Measurements from ENCODE around the gene ATP12A.

Gene ATP12A

DNA sequence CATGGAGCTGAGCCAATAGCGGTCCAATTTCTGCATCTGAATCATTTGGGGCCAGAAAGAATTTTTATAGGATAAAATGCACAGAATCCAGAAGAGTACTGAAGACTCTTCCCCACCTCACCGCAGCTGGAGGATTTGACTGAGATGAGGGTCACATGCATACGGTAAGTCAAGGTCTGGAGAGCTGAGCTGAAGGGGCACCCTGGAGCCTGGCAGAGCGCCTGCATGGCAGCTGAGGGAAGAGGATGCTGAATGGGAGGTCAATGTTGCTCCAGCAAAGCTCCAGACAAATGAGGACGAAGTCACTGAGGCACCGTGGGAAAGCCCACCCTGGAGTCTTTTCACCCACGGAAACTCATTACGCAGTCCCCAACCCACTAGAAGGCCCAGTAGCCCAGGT lies 43.4 kb upstream of the ATP12A start:
- H3K27ac ChIP-seq = no peak overlapping the region
- no peak overlapping the region for H3K9ac ChIP-seq
- H3K79me2 ChIP-seq (ENCODE audit: insufficient read depth, low read depth) = no peaks in the 10 kb centered on the region
- no peak for TF ChIP-seq CTCF (conservative IDR thresholded peaks at IDR 0.05; ENCODE audit: low read depth, low read length)
- no peaks in the 10 kb centered on the region for H3K27me3 ChIP-seq (ENCODE audit: insufficient read depth, low read depth)
- H3K36me3 ChIP-seq (ENCODE audit: insufficient read depth) = no peaks in the 10 kb centered on the region
- H3K4me1 ChIP-seq (ENCODE audit: low read depth, poor library complexity, severe bottlenecking) = no peaks in the 10 kb centered on the region
- H3K4me3 ChIP-seq (IDR thresholded peaks at IDR 0.05; ENCODE audit: insufficient read depth, low read depth, low read length) = no peak overlapping the region
- no peaks in the 10 kb centered on the region for H4K20me1 ChIP-seq (ENCODE audit: insufficient read depth)
- no peak overlapping the region for H3K4me2 ChIP-seq
- H2AFZ ChIP-seq (ENCODE audit: low read depth) = no peak overlapping the region

DNA sequence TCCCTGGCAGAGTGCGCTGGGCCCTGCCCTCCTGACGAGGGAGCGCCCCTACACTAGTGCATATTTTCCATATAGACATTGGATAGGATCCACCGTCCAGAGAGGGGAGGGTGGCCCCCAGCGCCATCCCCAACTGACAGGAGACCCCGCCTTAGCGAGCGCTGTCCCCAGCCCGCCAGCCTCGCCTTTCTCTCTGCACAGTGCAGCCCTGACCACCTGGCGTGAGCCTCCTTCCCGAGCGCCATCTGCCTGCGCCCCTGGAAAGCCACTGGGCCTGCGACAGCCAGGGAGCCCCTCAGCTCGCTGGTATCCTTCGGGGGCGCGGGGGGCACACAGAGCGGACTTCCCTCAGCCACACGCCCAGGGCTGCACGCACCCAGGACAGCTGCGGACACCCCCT lies 42.1 kb upstream of the ATP12A start:
- Histone ChIP-seq H3K4me3 (IDR thresholded peaks at IDR 0.05; ENCODE audit: insufficient read depth, low read depth, low read length) (no peak overlapping the region), H4K20me1 (ENCODE audit: insufficient read depth) (no peaks in the 10 kb centered on the region), H3K79me2 (ENCODE audit: insufficient read depth, low read depth) (no peaks in the 10 kb centered on the region), H3K9ac (no peak overlapping the region), H3K4me1 (ENCODE audit: low read depth, poor library complexity, severe bottlenecking) (no peaks in the 10 kb centered on the region), H3K36me3 (ENCODE audit: insufficient read depth) (no peaks in the 10 kb centered on the region), H2AFZ (ENCODE audit: low read depth) (no peak overlapping the region), H3K4me2 (no peak overlapping the region), H3K27me3 (ENCODE audit: insufficient read depth, low read depth) (no peaks in the 10 kb centered on the region), H3K27ac (no peak overlapping the region)
- no peak for TF ChIP-seq CTCF (conservative IDR thresholded peaks at IDR 0.05; ENCODE audit: low read depth, low read length)

DNA sequence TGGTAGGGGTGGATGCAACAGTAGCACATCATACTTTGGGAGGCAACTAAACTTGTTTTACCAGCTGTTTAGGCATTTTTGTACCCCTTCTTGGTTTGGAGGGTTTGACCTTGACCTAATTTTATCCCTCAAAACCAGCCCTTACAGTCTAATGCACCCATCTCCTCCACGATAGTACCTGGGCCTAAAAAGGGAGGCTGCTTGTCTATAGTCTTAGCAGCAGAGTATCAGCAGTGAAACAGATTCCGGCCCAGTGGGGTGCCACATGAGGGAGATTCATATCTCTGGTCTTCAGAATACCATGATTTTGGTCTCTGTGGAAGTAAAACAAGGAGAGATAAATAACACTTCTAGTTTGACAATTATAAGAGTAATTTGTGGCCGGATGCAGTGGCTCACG lies 39.5 kb upstream of the ATP12A start:
- no peak overlapping the region for H3K4me3 ChIP-seq (IDR thresholded peaks at IDR 0.05; ENCODE audit: insufficient read depth, low read depth, low read length)
- no peaks in the 10 kb centered on the region for H3K79me2 ChIP-seq (ENCODE audit: insufficient read depth, low read depth)
- H3K27me3 ChIP-seq (ENCODE audit: insufficient read depth, low read depth) = no peaks in the 10 kb centered on the region
- H3K4me1 ChIP-seq (ENCODE audit: low read depth, poor library complexity, severe bottlenecking) = no peaks in the 10 kb centered on the region
- H3K27ac ChIP-seq = no peak overlapping the region
- H3K9ac ChIP-seq = no peak overlapping the region
- TF ChIP-seq CTCF (conservative IDR thresholded peaks at IDR 0.05; ENCODE audit: low read depth, low read length) = no peak
- H2AFZ ChIP-seq (ENCODE audit: low read depth) = no peak overlapping the region
- H3K4me2 ChIP-seq = no peak overlapping the region
- no peaks in the 10 kb centered on the region for H4K20me1 ChIP-seq (ENCODE audit: insufficient read depth)
- no peaks in the 10 kb centered on the region for H3K36me3 ChIP-seq (ENCODE audit: insufficient read depth)

DNA sequence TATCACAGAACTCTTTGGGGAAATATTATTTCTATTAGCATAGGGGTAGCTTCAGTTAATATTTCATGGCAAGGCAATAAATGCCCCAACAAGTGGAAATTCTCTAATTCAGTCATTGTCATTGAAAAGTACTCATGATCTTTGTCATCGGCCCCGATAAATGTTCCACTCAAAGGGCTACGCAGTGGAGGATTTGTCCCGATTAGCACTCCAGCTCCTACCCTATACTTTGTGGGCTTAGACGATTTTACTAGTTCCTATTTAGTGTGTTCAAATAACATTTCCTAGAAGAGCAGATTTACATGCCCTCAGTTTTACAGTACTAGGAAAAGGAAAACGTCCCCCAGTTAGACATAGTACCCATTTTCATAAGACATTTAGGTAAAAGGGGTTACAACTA lies 38.0 kb upstream of the ATP12A start:
- Histone ChIP-seq H3K79me2 (ENCODE audit: insufficient read depth, low read depth) (no peaks in the 10 kb centered on the region), H3K9ac (no peak overlapping the region), H3K27me3 (ENCODE audit: insufficient read depth, low read depth) (no peaks in the 10 kb centered on the region), H2AFZ (ENCODE audit: low read depth) (no peak overlapping the region), H3K4me3 (IDR thresholded peaks at IDR 0.05; ENCODE audit: insufficient read depth, low read depth, low read length) (no peak overlapping the region), H3K36me3 (ENCODE audit: insufficient read depth) (no peaks in the 10 kb centered on the region), H3K4me1 (ENCODE audit: low read depth, poor library complexity, severe bottlenecking) (no peaks in the 10 kb centered on the region), H3K27ac (no peak overlapping the region), H4K20me1 (ENCODE audit: insufficient read depth) (no peaks in the 10 kb centered on the region), H3K4me2 (no peak overlapping the region)
- TF ChIP-seq CTCF (conservative IDR thresholded peaks at IDR 0.05; ENCODE audit: low read depth, low read length) = no peak

DNA sequence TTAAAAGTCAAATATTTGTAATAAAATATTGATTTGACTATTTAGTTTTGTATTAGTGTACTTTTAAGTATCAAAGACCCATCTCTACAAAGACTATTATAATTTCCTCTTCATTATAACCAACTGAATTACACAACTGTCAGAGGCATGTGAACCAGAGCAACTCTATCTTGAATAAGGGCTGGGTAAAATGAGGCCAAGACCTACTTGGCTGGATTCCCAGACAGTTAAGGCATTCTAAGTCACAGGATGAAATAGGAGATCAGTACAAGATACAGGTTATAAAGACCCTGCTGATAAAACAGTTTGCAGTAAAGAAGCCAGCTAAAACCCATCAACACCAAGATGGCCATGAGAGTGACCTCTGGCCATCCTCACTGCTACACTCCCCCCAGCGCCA lies 36.2 kb upstream of the ATP12A start:
- no peaks in the 10 kb centered on the region for H3K27me3 ChIP-seq (ENCODE audit: insufficient read depth, low read depth)
- H3K4me2 ChIP-seq = no peak overlapping the region
- H3K4me1 ChIP-seq (ENCODE audit: low read depth, poor library complexity, severe bottlenecking) = no peaks in the 10 kb centered on the region
- TF ChIP-seq CTCF (conservative IDR thresholded peaks at IDR 0.05; ENCODE audit: low read depth, low read length) = no peak
- no peak overlapping the region for H3K4me3 ChIP-seq (IDR thresholded peaks at IDR 0.05; ENCODE audit: insufficient read depth, low read depth, low read length)
- no peaks in the 10 kb centered on the region for H3K36me3 ChIP-seq (ENCODE audit: insufficient read depth)
- no peaks in the 10 kb centered on the region for H3K79me2 ChIP-seq (ENCODE audit: insufficient read depth, low read depth)
- H3K9ac ChIP-seq = no peak overlapping the region
- no peaks in the 10 kb centered on the region for H4K20me1 ChIP-seq (ENCODE audit: insufficient read depth)
- no peak overlapping the region for H2AFZ ChIP-seq (ENCODE audit: low read depth)
- H3K27ac ChIP-seq = no peak overlapping the region
